NCI-H128 (cell line): Measurements from ENCODE around the gene NTSR1.

Experiments used
- DNase-seq: peaks from one replicate; lab custom pipeline; 2025; ENCODE audit not compliant: unreplicated experiment; lab: John Stamatoyannopoulos, UW

NTSR1 gene

GRCh38 chr20:62811720-62812119 is 103.1 kb downstream of the NTSR1 start:
- DNase-seq: no peak
